Measurements from ENCODE around the gene MCM3AP. TPM values are rescaled to one million over a fixed set of nuclear protein-coding genes. Genes with fewer than 3 reads are reported as not detected.
"Not testable (repeated sequence)": the region's sequence is repeated elsewhere in the genome, so short reads cannot be mapped to it uniquely, and the experiment has no call there.

MCM3AP gene
- polyA plus RNA-seq, 1 donor = 103 TPM

DNA sequence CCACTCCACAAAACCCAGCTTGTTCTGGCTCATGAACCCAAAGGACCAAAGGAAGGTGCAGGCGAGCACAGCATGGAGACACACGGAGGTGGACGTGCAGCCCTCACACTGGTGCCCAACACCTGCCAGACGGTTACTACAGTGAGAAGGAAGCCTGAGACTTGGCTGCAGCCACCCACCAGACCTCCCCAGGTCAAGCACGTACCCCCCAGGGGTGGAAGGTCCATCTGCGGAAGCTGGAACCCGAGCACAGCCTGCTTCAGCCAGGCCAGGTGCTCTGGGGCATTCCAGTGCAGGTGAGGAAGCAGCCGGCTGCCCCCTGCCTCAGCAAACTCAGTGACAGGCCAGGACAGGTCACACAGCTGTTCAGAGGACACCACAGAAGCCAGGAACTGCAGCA lies 40.8 kb downstream of the MCM3AP start:
- no peak for DNase-seq

DNA sequence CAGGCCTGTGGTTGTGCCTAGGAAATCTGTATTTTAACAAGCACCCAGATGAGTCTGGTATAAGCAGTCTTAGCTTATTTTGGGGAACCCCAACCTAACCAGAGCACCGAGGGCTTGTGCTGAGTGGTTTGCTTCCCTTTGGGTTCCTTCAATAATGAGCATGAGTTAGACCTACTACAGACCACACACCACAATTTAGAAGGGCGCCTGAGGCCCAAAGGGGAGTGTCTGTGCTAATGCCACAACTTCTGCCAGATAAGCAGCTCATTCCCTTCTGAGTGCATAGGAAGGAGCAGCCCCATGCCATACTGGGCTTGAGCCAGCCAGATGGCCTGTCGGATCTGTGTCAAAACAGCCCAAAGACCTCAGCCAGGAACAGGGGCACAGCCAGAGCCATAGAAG lies 41.5 kb downstream of the MCM3AP start:
- DNase-seq = no peak

DNA sequence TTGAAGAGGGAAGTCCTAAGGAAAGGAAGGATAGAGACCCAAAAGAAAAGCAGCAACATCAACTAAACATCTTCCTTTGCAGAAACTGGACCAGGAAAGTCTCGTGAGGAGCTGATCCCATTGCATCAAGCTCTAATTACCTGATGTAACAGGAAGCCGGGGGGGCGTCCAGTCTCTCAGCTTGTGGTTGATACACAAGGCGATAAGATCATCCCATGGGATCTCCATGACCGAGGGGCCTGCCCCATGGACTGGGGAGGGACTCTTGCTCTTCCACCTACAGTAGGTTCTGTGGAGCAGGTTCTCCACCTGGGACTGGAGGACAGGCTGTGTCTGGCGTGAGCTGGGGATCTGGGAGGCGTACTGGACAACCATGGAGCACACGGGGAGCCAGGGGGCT lies 42.1 kb downstream of the MCM3AP start:
- no peak for DNase-seq

DNA sequence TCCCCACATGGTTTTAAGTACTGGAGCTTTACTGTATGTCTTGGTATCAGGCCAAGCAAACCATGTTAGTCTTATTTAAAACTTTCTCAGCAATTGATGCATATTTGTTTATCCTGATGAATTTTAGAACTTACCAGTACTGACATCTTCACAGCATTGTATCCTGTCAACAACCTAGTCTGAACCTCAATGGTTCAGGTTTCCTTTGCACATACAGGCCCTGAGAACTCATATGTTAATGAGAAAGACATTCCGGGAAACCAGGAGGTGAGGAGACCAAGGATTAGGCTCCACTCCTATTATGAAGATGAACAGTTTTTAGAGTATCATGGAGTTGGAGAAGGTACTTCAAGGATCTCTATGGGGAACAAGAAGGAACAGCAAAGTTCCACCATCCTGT lies 43.8 kb downstream of the MCM3AP start:
- DNase-seq = not testable (repeated sequence)

DNA sequence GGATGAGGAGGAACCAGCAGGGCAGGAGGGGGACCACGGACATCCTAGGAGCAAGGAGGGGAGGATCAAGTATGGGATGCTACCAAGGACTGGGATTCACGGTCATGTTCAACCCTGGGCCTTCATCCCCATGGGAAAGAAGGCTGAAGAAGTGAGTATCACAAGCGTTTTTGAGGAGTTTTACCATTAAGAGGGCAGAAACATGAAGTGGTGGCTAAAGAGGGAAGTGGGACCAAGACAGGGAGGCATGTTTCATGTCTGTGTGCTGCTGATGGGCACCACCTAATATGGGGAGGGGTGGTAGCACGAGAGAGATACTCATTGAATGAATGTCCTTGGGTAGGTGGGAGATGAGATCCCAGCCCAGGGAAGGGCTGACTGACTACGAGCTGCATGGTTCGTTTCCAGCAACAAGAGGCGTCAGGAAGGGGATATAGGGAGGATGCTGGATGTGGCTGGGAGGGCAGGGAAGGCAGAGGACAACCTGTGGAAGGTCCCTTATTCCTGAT lies 45.5 kb downstream of the MCM3AP start:
- DNase-seq = no peak

DNA sequence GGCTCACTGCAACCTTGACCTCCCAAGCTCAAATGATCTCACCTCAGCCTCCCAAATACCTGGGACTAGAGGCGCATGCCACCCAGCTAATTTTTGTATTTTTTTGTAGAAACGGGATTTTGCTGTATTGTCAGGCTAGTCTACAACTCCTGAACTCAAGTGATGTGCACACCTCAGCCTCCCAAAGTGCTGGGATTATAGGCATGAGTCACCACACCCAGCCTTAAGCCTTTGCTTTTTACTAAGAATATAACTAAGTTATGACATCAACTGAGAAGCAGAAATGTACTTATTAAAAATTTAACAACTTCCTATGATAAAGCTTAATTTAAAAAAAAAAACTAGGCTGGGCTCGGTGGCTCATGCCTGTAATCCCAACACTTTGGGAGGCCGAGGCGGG lies 47.9 kb downstream of the MCM3AP start:
- DNase-seq = no peak

DNA sequence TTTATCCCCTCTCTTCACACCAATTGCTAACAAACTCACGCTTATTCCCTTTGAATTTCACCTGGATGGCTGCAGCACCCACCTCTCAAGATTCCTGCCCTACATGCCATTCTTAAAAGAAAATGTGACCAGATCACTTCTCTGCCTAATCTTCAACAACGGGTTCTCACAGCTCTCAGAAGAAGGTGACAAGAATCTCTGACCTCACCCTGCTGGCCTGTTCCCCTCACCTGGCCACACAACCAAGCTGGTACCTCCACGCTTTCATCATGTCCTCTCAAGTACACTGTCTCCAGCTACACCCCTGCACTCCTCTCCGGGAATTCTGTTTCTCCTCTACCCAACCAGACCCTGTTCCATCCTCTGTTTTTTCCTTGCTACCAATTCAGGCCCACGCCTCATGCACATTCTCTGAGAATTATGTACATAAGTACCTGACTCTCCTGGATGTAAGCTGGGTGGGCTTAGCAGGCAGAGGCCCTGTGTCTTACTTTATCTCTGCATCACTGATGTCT lies 50.9 kb downstream of the MCM3AP start:
- DNase-seq = no peak

DNA sequence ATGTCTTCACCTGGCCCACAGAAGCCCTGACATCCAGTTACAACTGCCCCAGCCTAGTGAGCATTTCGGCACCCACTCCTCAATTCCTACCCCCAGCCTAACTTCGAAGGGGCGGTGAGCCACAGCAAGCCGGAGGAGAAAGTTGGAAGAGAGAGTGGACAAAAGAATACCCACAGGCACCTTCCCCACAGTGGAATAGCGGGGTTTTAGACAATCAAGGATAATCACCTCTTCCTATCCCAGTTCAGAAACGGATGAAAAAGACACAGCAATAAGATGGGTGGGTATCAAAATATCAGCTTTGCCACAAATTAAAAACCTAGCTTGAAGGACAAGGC lies 55.5 kb downstream of the MCM3AP start:
- DNase-seq = no peak

DNA sequence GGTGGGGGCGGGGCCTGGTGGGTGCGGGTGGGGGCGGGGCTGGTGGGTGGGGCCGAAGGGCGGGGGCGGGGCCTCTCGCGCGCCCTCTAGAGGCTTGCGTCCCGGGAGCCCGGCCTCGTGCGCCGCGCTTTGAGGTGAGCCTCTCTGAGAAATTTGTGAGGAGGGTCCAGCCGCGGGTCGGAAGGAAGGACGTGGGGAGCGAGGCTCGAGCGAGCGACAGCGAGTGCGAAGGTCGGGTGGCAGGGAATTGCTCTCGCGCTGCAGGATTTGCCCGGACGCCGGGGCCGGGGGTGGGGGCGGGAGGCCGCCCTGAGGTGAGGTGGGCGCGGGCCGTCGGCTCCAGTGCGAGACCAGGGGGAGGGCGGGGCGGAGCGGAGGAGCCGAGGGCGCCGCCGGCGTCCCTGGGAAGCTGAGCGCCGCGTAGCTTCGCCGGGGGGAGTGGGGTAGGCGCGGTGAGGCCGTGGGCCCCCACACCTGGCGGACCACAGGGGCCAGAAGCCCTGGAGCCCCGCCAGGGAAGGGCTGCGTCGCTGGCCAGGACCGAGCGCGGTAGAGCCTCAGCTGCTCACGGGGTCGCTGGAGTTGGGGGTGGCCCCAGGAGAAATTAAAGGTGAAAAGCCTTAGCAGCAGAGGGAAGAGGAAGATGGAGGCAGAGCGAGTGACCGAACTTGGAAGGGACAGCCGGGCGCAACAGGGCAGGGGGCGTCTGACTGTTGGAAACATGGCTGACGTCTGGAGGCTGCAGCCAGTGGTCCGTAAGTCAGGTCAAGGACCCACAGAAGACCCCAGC lies 56.1 kb downstream of the MCM3AP start:
- no peak for DNase-seq

DNA sequence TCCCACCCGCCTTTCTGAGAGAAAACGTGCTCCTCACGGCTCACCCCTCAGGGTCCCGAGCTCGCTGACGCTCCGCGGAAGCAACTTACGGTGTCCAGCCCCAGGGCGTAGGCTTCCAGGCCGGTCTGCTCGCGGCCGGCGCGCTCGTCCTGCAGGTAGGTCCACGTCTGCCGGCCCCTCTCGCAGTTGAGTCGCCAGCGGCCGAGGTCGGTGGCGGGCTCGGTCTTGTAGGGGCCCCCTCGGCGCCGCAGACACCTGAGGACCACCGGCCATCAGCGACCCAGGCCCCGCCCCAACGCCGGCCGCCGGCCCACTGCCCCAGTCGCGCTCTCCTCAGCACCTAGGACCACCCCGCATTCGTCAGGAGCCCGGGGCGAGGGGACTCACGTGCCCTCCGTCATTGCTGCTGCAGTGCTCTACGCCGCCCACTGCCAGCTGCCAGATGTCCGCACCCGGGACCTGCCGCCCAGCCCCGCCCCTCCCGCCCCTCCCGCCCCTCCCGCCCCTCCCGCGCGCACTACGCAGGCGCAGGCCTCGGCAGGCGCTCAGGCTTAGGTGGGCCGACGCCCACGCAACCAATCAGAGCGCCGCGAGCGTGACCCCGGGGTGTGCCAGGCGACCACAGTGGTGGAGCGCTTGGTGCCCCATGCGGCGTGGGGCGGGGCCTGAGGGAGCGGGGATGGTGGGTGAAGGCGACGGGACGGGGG lies 56.9 kb downstream of the MCM3AP start, which contains the start of gene LSS:
LSS (minus strand) TSS at position 430 of the 707 bp plus-strand sequence; CDS start at position 401, 29 bp downstream.
- peak; percentile 96 for DNase-seq

DNA sequence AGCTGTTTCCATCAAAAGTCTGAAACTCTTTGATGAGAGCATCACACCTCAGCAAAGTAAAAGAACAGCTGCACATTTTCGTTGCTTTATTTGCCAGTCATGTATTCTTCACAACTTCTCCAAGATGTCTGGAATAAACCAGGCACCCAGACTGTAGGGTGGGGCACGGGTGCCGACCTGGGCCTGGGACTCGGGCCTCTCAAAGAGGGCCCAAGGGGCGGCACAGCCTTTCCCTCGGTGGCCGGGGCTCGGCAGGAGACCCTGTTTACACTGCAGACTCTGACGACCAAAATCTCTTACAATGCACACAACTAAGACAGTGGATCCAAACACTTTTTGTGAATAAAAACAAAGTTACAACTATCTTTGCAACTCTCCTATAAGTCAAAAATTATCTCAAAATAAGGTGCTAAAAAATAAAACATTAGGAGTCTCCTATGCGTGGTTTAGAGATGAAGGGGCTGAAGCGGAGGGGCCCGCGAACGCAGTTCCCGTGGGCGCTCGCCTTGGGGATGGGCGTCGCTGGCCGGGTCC lies 57.5 kb downstream of the MCM3AP start:
- no peak for DNase-seq

DNA sequence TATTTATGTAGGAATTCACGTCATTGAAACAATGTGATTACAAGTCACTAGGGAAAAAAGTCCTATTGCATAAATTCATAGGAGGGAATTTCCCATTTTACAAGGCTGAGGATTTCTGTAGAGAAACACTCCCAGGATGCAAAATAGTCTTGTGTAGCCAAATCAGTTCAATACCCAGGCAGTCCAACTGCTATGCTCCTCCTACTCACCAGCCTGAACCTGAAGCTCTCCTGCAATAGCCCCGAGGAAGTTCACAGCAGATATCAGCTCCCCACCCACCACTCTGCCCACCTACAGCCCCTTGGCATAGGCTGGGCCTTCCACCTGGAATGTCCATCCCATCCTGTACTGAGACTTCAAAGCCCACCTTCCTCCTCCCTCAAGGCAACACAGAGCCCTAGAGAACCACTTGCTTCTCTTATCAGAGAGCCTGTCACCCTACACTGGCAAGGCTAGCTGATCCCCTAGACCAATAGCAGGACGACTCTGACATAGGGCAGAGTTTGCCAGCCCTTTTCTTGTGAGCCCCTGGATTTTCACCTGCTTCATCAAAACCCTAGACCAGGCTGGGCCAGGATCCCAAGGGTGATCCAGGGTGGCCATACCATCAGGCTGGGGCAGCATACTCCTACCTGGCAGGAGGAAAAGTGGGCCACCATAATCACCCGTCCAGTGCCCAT lies 58.4 kb downstream of the MCM3AP start:
- DNase-seq = no peak

DNA sequence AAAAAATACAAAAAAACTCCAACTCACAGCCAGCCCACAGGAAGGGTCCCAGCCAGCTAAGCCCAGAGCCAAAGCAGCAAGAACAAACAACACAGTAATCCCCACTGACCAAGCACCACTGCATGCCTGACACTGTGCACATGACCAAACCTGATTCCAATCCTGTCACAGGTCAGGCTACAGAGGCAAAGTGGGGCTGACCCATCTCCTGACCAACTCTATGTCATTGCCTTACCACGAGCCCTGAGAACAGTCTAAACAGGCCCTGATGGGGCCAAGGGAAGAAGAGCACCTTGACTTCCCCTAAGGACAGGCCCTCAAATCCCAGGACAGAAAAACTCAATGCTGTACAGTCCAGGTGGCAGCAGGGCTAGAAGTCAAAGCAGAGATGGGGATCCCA lies 59.3 kb downstream of the MCM3AP start:
- DNase-seq = no peak

DNA sequence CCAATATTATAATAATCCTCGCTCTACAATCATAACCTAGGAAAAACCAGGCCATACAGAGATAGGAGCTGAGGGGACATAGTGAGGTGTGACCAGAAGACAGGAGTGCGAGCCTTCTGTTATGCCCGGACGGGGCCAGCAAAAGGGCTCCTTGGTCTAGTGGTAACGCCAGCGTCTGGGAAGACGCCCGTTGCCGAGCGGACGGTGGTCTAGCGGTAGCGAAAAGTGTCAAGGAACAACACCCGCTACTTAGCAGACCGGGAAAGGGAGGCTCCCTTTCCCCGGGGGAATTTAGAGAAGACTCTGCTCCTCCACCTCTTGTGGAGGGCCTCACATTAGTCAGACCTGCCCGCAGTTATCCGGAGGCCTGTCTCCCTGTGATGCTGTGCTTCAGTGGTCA lies 61.8 kb downstream of the MCM3AP start:
- DNase-seq = not testable (repeated sequence)

DNA sequence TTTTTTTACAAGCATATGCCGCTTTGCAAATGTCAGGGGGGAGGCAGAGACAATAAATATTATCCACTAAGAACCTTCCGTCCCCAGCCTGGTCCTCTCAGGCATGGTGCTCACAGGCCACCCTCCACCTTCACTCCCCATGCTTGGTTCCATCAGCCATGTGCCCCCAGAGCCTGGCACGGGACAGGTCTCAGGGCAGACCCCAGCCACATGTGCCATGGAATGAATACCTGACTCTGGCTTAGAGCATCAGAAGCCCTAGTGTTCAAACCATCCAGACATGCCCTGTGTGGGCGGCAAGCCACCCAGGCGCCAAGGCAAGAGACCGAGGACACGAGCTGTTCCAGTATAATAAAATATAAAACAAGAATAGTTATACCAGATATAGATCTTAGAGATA lies 62.2 kb downstream of the MCM3AP start:
- DNase-seq = no peak

DNA sequence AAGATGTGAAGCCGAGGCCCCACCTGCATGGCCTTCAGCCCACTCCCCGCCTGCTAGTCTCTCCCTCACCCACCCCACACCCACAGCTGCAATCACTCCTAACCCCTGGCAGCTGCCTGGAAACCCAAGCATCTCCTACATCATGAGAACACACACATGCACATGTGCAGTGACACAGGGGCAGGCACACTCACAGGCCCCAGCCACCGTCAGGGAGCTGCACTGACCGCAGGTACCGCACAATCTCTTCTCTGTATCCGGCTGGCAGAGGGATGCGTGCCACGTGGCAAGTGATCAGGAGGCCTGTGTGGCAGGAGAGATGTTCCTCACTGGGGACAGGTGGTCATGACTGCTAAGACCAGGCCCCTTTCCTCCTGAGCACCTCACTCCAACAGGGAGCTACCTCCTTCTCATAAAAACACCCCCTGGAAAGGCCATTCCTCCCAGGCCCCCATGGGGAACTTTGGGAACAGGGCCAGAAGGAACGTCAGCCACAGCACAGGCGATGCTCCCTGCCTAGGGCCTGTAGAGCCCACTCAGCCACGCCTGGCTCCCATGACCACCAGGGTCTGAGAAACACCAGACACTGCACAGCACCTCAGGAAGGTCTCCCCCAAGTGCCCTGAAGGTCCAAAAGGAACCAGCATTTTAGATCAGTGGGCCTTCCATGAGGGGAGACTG lies 62.8 kb downstream of the MCM3AP start:
- DNase-seq = no peak

DNA sequence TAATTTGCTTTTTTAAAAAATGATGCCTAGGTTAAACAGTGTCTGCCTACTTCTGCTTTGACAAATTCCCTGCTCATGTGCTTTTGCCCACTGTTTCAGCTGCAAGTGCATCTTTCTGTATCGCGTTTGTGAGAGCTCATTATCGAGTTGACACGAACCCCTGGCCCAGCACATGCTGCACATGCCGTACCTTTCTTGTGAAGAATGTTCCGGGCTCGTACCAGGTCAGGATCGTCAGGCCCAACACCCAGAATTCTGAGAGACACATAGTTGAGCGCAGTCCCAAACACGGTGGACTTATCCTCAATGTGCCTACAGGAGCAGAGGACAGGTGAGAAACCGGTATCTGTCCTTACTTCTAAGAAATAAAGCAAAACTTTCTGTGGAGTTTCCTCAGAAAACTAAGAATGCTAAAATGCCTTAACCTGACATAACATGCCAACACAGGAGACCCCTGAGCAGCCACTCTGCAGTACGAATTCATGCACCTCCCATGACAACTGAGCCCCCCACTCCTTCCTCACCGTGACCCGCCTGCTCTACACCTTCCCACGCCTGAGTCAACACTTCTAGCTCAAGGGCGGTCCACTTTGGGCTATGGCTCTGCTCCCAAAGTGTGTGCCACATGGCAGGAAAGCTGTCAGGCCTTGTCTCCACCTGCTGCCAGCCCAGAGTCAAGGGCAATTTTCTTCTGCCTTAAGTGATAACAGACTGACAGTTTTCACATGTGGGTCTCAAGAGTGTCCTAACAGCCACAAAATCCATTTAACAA lies 63.6 kb downstream of the MCM3AP start:
- no peak for DNase-seq

DNA sequence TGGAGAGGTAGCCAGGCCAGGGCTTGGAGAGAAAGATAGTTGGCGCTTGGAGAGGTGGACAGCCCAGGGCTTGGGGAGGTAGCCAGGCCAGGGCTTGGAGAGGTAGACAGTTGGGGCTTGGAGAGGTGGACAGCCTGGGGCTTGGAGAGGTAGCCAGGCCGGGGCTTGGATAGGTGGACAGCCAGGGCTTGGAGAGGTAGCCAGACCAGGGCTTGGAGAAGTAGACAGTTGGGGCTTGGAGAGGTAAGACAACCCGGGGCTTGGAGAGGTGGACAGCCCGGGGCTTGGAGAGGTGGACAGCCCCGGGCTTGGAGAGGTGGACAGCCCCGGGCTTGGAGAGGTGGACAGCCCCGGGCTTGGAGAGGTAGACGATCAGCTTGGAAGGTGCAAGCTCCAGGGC lies 64.6 kb downstream of the MCM3AP start:
- DNase-seq = no peak

DNA sequence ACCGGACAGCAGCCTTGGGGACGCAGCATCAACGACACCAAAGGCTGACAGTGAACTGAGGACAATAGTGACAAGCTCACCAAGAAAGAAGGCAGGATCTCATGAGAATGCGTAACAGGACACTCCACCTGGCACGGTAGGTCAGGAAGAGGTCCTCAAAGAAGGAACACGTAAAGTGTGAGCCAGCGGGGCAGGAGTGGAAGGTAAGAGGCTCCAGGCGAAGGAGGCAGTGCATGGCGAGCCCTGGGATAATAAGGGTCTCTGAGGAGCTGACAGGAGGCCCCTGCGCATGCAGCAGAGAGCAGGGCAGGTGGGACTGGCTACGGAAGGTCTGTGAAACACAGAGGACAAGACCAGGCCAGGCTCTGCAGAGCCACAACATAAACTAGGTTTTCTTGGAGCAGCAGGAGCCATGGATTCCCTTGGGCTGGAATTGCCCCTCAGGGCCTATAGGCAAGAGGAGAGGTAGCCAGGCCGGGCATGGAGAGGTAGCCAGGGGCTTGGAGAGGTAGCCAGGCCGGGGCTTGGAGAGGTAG lies 65.1 kb downstream of the MCM3AP start:
- no peak for DNase-seq

DNA sequence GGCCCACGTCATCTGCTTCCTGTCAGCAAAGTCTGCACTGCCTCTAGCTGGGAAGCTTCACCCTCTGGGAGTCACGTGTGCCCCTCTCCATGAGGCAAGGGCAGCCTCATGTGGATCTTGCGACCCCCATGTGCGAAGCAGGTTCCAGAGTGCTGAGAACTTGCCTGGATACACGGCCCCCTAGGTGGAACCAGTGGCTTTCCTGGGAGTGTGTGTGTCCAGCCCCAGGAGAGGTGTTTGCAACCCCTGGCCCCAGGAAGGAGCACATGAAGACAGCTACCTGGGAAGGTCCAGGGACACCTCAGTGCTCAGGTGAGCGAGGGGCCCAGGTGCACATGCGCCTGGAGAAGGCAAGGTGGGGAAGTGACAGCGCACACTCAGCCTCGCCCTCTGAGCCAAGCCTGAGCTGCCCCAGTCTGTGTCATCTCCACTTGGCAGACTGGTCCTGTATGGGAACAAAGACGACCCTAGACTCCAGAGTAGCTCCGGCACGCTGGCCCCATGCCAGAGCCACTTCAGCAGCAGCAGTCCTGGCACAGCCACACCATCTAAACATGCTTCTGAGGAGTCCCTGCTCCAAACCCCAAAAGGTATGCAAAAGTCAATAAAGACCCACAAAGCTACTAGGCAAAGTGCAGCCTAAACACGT lies 65.7 kb downstream of the MCM3AP start:
- no peak for DNase-seq
